ENCODE data around the gene PDCD1.

DNA sequence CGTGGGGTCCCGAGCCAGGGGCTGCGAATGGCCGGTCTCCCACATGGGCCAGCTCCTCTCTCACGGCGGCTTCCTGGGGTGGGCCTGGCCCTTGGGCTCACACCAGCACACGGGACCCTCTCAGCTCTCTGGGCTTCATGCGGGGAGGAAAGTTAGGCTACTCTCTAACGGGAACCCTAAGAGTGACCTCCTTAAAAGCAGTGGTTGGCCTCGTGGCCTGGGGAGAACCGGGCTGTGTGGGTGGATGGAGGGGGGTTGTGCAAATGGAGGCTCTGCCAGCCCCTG is 36.7 kb upstream of the PDCD1 start:
- TF ChIP-seq CTCF (IDR thresholded peaks at IDR 0.05; ENCODE audit: low read depth, low read length) (no peak), EZH2phosphoT487 (IDR thresholded peaks at IDR 0.05; ENCODE audit: low read depth) (no peak)
